RWPE2 (cell line): Measurements from ENCODE around the gene STARD8.

ENCODE experiments used
- ATAC-seq: fragments of 200-7000 bp; cut with Tn5 transposase; 3 replicates; pipeline ENCODE4 v1.9.1; 2021; ENCODE audit warnings: low read depth
- DNase-seq: peaks from one replicate; pipeline ENCODE4 v3.0.0-alpha.2; 2020; ENCODE audit warnings: low spot score
- H3K27ac ChIP-seq: fragments of 450-650 bp; 2 replicates; pipeline ENCODE4 v1.5.1; 2017; ENCODE audit warnings: mild to moderate bottlenecking; ENCODE audit not compliant: poor library complexity, severe bottlenecking
- H3K27me3 ChIP-seq: fragments of 250-450 bp; sonication (Bioruptor Pico); 2 replicates; pipeline ENCODE4 v1.5.1; 2021; ENCODE audit warnings: mild to moderate bottlenecking, moderate library complexity; ENCODE audit not compliant: insufficient read depth, poor library complexity, severe bottlenecking
- H3K36me3 ChIP-seq: fragments of 250-450 bp; sonication (Bioruptor Pico); 2 replicates; pipeline ENCODE4 v1.5.1; 2020; ENCODE audit warnings: low read depth, mild to moderate bottlenecking, moderate library complexity
- H3K4me1 ChIP-seq: fragments of 250-450 bp; sonication (Bioruptor Pico); 2 replicates; pipeline ENCODE4 v1.5.1; 2021; ENCODE audit warnings: mild to moderate bottlenecking, moderate library complexity; ENCODE audit not compliant: insufficient read depth, poor library complexity, severe bottlenecking
- H3K4me3 ChIP-seq: fragments of 250-450 bp; sonication (Bioruptor Pico); 2 replicates; pipeline ENCODE4 v1.5.1; 2021; ENCODE audit warnings: mild to moderate bottlenecking, moderate library complexity; ENCODE audit not compliant: severe bottlenecking
- H3K9me3 ChIP-seq: fragments of 250-450 bp; sonication (Bioruptor Pico); 2 replicates; pipeline ENCODE4 v1.5.1; 2021; ENCODE audit warnings: mild to moderate bottlenecking, moderate library complexity; ENCODE audit not compliant: severe bottlenecking
- TF ChIP-seq, protein P1 (sequence below): fragments of 450-650 bp; IDR thresholded peaks from one replicate; pipeline ENCODE4 v1.5.1; 2017; ENCODE audit warnings: mild to moderate bottlenecking, moderate library complexity; ENCODE audit not compliant: poor library complexity, severe bottlenecking

The STARD8 gene

DNA sequence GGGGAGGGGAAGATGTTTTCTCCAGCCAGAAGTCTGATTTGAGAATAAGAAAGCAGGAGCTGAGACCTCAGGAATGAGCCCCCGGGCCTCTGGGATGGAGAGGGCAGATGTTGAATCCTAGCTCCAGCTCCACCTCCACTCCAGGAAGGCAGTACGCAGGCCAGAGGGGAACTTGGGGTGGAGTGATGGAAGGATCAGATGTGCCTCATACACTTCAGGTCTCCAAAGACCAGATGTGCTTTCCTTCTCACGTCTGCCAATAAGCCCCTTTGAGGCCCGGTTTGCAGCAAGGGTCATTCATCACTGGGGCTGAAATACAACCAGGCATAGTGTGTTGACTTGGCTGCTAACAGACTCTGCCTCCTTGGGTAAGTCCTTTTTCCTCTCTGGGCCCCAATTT is 28.1 kb downstream of the STARD8 start:
- TF ChIP-seq, protein P1, sequence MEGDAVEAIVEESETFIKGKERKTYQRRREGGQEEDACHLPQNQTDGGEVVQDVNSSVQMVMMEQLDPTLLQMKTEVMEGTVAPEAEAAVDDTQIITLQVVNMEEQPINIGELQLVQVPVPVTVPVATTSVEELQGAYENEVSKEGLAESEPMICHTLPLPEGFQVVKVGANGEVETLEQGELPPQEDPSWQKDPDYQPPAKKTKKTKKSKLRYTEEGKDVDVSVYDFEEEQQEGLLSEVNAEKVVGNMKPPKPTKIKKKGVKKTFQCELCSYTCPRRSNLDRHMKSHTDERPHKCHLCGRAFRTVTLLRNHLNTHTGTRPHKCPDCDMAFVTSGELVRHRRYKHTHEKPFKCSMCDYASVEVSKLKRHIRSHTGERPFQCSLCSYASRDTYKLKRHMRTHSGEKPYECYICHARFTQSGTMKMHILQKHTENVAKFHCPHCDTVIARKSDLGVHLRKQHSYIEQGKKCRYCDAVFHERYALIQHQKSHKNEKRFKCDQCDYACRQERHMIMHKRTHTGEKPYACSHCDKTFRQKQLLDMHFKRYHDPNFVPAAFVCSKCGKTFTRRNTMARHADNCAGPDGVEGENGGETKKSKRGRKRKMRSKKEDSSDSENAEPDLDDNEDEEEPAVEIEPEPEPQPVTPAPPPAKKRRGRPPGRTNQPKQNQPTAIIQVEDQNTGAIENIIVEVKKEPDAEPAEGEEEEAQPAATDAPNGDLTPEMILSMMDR = no peak
- no peak for DNase-seq
- no peaks in the 10 kb centered on the region for H3K36me3 ChIP-seq
- no peaks in the 10 kb centered on the region for H3K4me1 ChIP-seq
- H3K4me3 ChIP-seq = no peak overlapping the region
- no peak for ATAC-seq
- no peak overlapping the region for H3K27ac ChIP-seq
- H3K9me3 ChIP-seq = no peaks in the 10 kb centered on the region
- no peaks in the 10 kb centered on the region for H3K27me3 ChIP-seq

GRCh38 chrX:68676335-68676734 is 28.9 kb downstream of the STARD8 start:
- DNase-seq (no peak), ATAC-seq (no peak)
- Histone ChIP-seq H3K4me1 (no peaks in the 10 kb centered on the region), H3K9me3 (no peaks in the 10 kb centered on the region), H3K27me3 (no peaks in the 10 kb centered on the region), H3K36me3 (no peaks in the 10 kb centered on the region), H3K4me3 (no peak overlapping the region), H3K27ac (no peak overlapping the region)
- TF ChIP-seq, protein P1 = no peak

- DNase-seq = no peak
- no peak overlapping the region for H3K4me3 ChIP-seq
- no peaks in the 10 kb centered on the region for H3K4me1 ChIP-seq
- TF ChIP-seq, protein P1 = no peak
- no peak overlapping the region for H3K27ac ChIP-seq
- H3K27me3 ChIP-seq = no peaks in the 10 kb centered on the region
- no peaks in the 10 kb centered on the region for H3K9me3 ChIP-seq
- no peak for ATAC-seq
- H3K36me3 ChIP-seq = no peaks in the 10 kb centered on the region
Measured at GRCh38 chrX:68677998-68678397, 30.5 kb downstream of the STARD8 start.

- Histone ChIP-seq H3K27me3 (no peaks in the 10 kb centered on the region), H3K27ac (no peak overlapping the region), H3K4me1 (no peaks in the 10 kb centered on the region), H3K4me3 (no peak overlapping the region), H3K9me3 (no peaks in the 10 kb centered on the region), H3K36me3 (no peaks in the 10 kb centered on the region)
- TF ChIP-seq, protein P1 = no peak
- ATAC-seq = no peak
- DNase-seq = no peak
Measured at GRCh38 chrX:68681443-68681941, 34.0 kb downstream of the STARD8 start.

DNA sequence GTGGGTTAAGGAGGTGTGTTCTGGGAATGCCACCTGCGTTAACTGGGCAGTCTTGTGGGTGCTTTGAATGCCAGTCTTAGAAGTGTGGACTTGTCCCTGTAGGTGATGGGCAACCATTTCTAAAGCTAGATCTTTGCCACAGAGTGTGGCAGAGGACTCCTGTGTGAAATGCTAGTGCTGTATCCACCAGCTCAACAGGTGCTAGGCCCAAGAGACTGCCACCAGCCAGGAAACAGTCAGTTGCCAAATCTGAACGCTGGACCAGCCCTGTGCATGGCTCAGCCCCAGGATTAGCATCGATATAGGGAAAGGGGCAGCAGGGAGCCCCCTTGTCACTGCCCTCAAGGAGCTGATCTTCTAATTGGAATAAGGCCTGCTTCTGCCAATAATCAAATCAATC is 35.3 kb downstream of the STARD8 start:
- H3K9me3 ChIP-seq = no peaks in the 10 kb centered on the region
- DNase-seq = no peak
- no peaks in the 10 kb centered on the region for H3K4me1 ChIP-seq
- H3K36me3 ChIP-seq = no peaks in the 10 kb centered on the region
- TF ChIP-seq, protein P1 = no peak
- H3K27me3 ChIP-seq = no peaks in the 10 kb centered on the region
- H3K4me3 ChIP-seq = no peak overlapping the region
- H3K27ac ChIP-seq = no peak overlapping the region
- ATAC-seq = no peak
